Measurements from ENCODE around the gene SESN1. TPM values are rescaled to one million over a fixed set of nuclear protein-coding genes. Genes with fewer than 3 reads are reported as not detected.

Gene SESN1
- total RNA-seq, 1 experiment from 2014 or later = 17.5 TPM

DNA sequence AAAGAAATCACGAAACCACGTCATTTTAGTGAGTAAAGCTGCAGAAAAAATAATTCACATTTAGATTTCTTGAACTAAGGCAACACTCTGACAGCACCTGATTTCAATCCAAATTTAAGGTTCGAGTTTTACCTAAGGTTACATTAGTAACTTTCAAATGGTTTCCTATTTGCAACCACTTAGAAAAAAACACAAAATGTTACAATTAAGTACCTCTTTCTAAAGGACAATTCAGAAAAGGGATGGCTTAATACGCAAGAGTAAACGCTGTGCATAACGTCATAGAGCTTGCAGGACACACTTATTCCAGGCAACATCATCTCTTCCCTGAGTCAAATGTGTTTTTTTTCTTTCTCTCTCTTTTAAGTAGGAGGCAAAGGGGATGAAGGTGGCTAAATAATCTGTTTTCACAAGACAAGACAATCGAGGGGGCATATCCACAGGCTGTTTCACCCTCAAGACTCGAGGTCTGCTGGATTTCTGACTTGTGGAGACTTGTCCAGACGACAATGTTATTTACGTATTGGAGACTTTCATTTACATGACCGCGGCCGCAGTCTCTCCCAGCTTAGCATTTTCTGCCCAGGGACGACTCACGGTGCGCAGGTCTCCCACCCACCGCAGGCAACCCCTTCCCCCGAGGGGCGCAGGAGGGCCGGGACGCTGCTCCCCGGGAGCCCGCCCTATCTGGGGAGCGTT is 86.0 kb downstream of the SESN1 start:
- no peak overlapping the region for H2BK120ac ChIP-seq (ENCODE audit: low read depth, low read length, poor library complexity, severe bottlenecking)
- Mint-ChIP-seq H3K4me3 (peak overlapping the region; percentile 86 to 87), H3K4me1 (peaks cover 27 to 29% of the 10 kb centered on the region in 2 experiments), H3K27ac (peak overlapping the region in 2 of 3 experiments; percentile 51 to 93; a peak in 3 of 7 replicates), H3K27me3 (ENCODE audit: low read depth) (no peaks in the 10 kb centered on the region), H3K9me3 (no peaks in the 10 kb centered on the region), H3K36me3 (ENCODE audit: insufficient read depth in 1 of 3, low read depth in 3 of 3) (no peaks in the 10 kb centered on the region)
- H3K4me1 ChIP-seq (ENCODE audit: insufficient read depth, low read length) = no peaks in the 10 kb centered on the region
- no peak overlapping the region for H3T11ph ChIP-seq (ENCODE audit: low read length)
- no peaks in the 10 kb centered on the region for H3K79me1 ChIP-seq (ENCODE audit: insufficient read depth, low read depth, low read length, poor library complexity, severe bottlenecking)
- no peak overlapping the region for H3K56ac ChIP-seq (ENCODE audit: insufficient read length, low read depth, low read length)
- H4K91ac ChIP-seq (ENCODE audit: insufficient read length, low read depth, low read length) = no peak overlapping the region
- no peak overlapping the region for H2AFZ ChIP-seq (ENCODE audit: low read length)
- no peaks in the 10 kb centered on the region for H3K27me3 ChIP-seq (ENCODE audit: insufficient read depth, low read length)
- H3K79me2 ChIP-seq (ENCODE audit: insufficient read depth, low read length) = no peaks in the 10 kb centered on the region; the same call in 1 of the 2 replicates
- no peak overlapping the region for H2BK15ac ChIP-seq (ENCODE audit: low read depth, low read length)
- peak overlapping the region; percentile 7; the same call in 1 of the 2 replicates for H3K14ac ChIP-seq (ENCODE audit: insufficient read depth, low read length)
- no peak overlapping the region for H3K27ac ChIP-seq (ENCODE audit: insufficient read length, low read depth, low read length)
- peak overlapping the region; percentile 75 for H3K4me2 ChIP-seq (ENCODE audit: insufficient read depth, insufficient read length, low read length)
- DNase-seq = peak; percentile 63
- H4K5ac ChIP-seq (ENCODE audit: insufficient read length, low read depth, low read length) = no peak overlapping the region
- H2BK12ac ChIP-seq (ENCODE audit: insufficient read length, low read depth, low read length) = no peak overlapping the region
- H2BK5ac ChIP-seq (ENCODE audit: insufficient read length, low read length) = no peak overlapping the region
- peaks cover 4% of the 10 kb centered on the region for H3K23me2 ChIP-seq (ENCODE audit: insufficient read length, low read depth, low read length, poor library complexity, severe bottlenecking)
- peak overlapping the region; percentile 1 for H3K18ac ChIP-seq (ENCODE audit: insufficient read length, low read depth, low read length)
- H3K9me3 ChIP-seq (ENCODE audit: control insufficient read depth, low read depth, low read length) = no peaks in the 10 kb centered on the region
- H3K4ac ChIP-seq (ENCODE audit: low read depth, low read length) = no peak overlapping the region
- no peaks in the 10 kb centered on the region for H4K20me1 ChIP-seq (ENCODE audit: control insufficient read depth, insufficient read depth, insufficient read length)
- no peak overlapping the region for H2BK20ac ChIP-seq (ENCODE audit: low read depth, low read length, poor library complexity, severe bottlenecking)
- H2AK5ac ChIP-seq (ENCODE audit: insufficient read length, low read length) = no peak overlapping the region
- H3K9ac ChIP-seq (ENCODE audit: extremely low read depth, insufficient read length, low read length) = peak overlapping the region; percentile 21
- no peak overlapping the region for H3K23ac ChIP-seq (ENCODE audit: insufficient read length, low read depth, low read length)
- TF ChIP-seq, protein P1, sequence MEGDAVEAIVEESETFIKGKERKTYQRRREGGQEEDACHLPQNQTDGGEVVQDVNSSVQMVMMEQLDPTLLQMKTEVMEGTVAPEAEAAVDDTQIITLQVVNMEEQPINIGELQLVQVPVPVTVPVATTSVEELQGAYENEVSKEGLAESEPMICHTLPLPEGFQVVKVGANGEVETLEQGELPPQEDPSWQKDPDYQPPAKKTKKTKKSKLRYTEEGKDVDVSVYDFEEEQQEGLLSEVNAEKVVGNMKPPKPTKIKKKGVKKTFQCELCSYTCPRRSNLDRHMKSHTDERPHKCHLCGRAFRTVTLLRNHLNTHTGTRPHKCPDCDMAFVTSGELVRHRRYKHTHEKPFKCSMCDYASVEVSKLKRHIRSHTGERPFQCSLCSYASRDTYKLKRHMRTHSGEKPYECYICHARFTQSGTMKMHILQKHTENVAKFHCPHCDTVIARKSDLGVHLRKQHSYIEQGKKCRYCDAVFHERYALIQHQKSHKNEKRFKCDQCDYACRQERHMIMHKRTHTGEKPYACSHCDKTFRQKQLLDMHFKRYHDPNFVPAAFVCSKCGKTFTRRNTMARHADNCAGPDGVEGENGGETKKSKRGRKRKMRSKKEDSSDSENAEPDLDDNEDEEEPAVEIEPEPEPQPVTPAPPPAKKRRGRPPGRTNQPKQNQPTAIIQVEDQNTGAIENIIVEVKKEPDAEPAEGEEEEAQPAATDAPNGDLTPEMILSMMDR (conservative IDR thresholded peaks at IDR 0.05) = no peak
- WGBS (ENCODE audit: extremely low coverage, insufficient read length, low lambda C conversion rate) = no CpG with 5 or more reads among the region's 24 CpGs
- no peak overlapping the region for H4K8ac ChIP-seq (replicated peaks; ENCODE audit: insufficient read length, low read depth, low read length)

Measured in H9 (cell line).